WTC11 (cell line): ENCODE results near the gene SKIC8. TPM values are rescaled to one million over a fixed set of nuclear protein-coding genes. Genes with fewer than 3 reads are reported as not detected.

Experiments used
- ATF1 ChIP-seq: sonication (generic); formaldehyde crosslinking; IDR thresholded peaks from 2 replicates; pipeline ENCODE4 v1.8.1; 2023; ENCODE audit warnings: mild to moderate bottlenecking, moderate library complexity, missing genetic modification reagents
- FOXJ3 ChIP-seq: sonication (generic); formaldehyde crosslinking; IDR thresholded peaks from 2 replicates; pipeline ENCODE4 v1.9.0; 2021; ENCODE audit warnings: missing genetic modification reagents, mild to moderate bottlenecking, borderline replicate concordance
- FOXK1 ChIP-seq: sonication (generic); formaldehyde crosslinking; IDR thresholded peaks from 2 replicates; pipeline ENCODE4 v1.8.0; 2022; ENCODE audit warnings: mild to moderate bottlenecking, moderate library complexity, missing genetic modification reagents
- FOXP1 ChIP-seq: sonication (generic); formaldehyde crosslinking; IDR thresholded peaks from 2 replicates; pipeline ENCODE4 v1.8.0; 2022; ENCODE audit warnings: missing genetic modification reagents, mild to moderate bottlenecking, moderate library complexity, borderline replicate concordance
- MYBL2 ChIP-seq: sonication (generic); formaldehyde crosslinking; IDR thresholded peaks from 2 replicates; pipeline ENCODE4 v1.8.1; 2023; ENCODE audit warnings: mild to moderate bottlenecking, moderate library complexity, missing genetic modification reagents
- NFATC4 ChIP-seq: fragments of 250-450 bp; sonication (Bioruptor Pico); IDR thresholded peaks from 2 replicates; pipeline ENCODE4 v1.9.0; 2021; ENCODE audit warnings: mild to moderate bottlenecking
- PRRX2 ChIP-seq: fragments of 250-450 bp; sonication (Bioruptor Pico); IDR thresholded peaks from 2 replicates; pipeline ENCODE4 v1.8.0; 2021; ENCODE audit warnings: mild to moderate bottlenecking
- SP1 ChIP-seq: sonication (generic); formaldehyde crosslinking; conservative IDR thresholded peaks from 2 replicates; pipeline ENCODE4 v1.8.1; 2022; ENCODE audit warnings: missing genetic modification reagents
- ZNF317 ChIP-seq: sonication (generic); formaldehyde crosslinking; IDR thresholded peaks from 2 replicates; pipeline ENCODE4 v1.8.1; 2023; ENCODE audit warnings: low read depth, mild to moderate bottlenecking, moderate library complexity, missing genetic modification reagents, borderline replicate concordance
- ZNF416 ChIP-seq: fragments of 250-450 bp; sonication (Bioruptor Pico); IDR thresholded peaks from 2 replicates; pipeline ENCODE4 v1.9.0; 2021; ENCODE audit warnings: mild to moderate bottlenecking, inconsistent platforms
- total RNA-seq: library from RNA; stranded (reverse); gene quantifications from 3 replicates; pipeline ENCODE4 v1.2.3, GENCODE V29; 2021
- TF ChIP-seq, protein P1 (sequence below): fragments of 250-450 bp; sonication (Bioruptor Pico); IDR thresholded peaks from 2 replicates; pipeline ENCODE4 v1.8.0; 2021; ENCODE audit warnings: mild to moderate bottlenecking
- TF ChIP-seq, protein P2 (sequence below): sonication (generic); formaldehyde crosslinking; IDR thresholded peaks from 2 replicates; pipeline ENCODE4 v1.8.1; 2023; ENCODE audit warnings: mild to moderate bottlenecking, missing genetic modification reagents
- TF ChIP-seq, protein P3 (sequence below): sonication (generic); formaldehyde crosslinking; IDR thresholded peaks from 2 replicates; pipeline ENCODE4 v1.8.0; 2022; ENCODE audit warnings: mild to moderate bottlenecking, missing genetic modification reagents
- TF ChIP-seq, protein P4 (sequence below): sonication (generic); formaldehyde crosslinking; IDR thresholded peaks from 2 replicates; pipeline ENCODE4 v1.8.0; 2023; ENCODE audit warnings: missing genetic modification reagents, mild to moderate bottlenecking, borderline replicate concordance
- TF ChIP-seq, protein P5 (sequence below): sonication (generic); formaldehyde crosslinking; IDR thresholded peaks from 2 replicates; pipeline ENCODE4 v1.8.1; 2022; ENCODE audit warnings: low read depth, missing genetic modification reagents, borderline replicate concordance

Gene SKIC8
- total RNA-seq, 1 experiment from 2014 or later = 55.6 TPM

DNA sequence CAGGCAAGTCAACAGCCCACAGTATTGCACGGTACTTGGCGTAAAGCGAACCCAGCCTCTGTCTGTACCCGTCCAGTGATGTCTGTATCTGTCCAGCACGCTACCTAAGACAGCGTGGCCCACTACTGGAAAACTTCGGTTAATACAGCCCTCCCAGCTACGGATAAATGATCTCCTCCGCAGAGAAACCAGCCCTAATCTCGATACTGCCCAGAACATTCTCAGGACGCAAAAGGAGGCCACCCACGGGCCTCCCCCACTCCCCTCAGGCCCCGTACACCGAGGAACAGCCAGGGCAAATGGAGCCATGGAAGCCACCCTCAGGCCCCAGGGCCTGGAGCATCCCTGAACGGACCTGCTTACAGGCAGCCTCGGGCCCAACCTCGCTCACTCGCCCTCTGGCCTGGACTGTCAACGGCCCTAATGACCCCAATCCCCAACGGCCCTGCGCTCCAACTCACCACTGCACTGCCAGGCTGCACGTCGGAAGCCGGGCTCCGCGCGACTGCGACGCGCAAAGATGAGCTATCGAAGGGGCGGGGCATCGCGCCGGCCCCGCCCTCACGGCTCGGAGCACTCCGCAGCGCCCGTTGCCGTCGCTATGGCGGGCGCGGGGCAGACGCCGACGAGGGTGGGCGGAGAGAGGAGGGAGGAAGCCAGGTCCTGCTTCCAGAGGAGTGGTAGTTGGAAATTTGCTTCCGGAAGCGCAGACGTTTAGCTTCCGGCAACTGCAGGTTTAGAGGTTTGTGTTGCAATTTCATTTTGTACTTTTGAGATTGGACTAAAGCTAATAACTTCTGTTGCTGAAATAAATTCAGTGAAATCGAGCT is at the start of gene SKIC8 (continued):
- TF ChIP-seq, protein P1, sequence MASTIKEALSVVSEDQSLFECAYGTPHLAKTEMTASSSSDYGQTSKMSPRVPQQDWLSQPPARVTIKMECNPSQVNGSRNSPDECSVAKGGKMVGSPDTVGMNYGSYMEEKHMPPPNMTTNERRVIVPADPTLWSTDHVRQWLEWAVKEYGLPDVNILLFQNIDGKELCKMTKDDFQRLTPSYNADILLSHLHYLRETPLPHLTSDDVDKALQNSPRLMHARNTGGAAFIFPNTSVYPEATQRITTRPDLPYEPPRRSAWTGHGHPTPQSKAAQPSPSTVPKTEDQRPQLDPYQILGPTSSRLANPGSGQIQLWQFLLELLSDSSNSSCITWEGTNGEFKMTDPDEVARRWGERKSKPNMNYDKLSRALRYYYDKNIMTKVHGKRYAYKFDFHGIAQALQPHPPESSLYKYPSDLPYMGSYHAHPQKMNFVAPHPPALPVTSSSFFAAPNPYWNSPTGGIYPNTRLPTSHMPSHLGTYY = no peak
- TF ChIP-seq, protein P2, sequence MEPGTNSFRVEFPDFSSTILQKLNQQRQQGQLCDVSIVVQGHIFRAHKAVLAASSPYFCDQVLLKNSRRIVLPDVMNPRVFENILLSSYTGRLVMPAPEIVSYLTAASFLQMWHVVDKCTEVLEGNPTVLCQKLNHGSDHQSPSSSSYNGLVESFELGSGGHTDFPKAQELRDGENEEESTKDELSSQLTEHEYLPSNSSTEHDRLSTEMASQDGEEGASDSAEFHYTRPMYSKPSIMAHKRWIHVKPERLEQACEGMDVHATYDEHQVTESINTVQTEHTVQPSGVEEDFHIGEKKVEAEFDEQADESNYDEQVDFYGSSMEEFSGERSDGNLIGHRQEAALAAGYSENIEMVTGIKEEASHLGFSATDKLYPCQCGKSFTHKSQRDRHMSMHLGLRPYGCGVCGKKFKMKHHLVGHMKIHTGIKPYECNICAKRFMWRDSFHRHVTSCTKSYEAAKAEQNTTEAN (CRISPR knock-in tag) = 0 out of 2 replicates have a peak, but pooled peaks have one; percentile 18
- TF ChIP-seq SP1 = peak; percentile 100
- TF ChIP-seq PRRX2 (CRISPR knock-in tag) = no peak
- TF ChIP-seq FOXK1 (CRISPR knock-in tag) = peak; percentile 83
- TF ChIP-seq, protein P3, sequence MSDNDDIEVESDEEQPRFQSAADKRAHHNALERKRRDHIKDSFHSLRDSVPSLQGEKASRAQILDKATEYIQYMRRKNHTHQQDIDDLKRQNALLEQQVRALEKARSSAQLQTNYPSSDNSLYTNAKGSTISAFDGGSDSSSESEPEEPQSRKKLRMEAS (CRISPR knock-in tag) = peak; percentile 79
- 0 out of 2 replicates have a peak, but pooled peaks have one; percentile 49 for TF ChIP-seq ZNF416 (CRISPR knock-in tag)
- TF ChIP-seq, protein P4, sequence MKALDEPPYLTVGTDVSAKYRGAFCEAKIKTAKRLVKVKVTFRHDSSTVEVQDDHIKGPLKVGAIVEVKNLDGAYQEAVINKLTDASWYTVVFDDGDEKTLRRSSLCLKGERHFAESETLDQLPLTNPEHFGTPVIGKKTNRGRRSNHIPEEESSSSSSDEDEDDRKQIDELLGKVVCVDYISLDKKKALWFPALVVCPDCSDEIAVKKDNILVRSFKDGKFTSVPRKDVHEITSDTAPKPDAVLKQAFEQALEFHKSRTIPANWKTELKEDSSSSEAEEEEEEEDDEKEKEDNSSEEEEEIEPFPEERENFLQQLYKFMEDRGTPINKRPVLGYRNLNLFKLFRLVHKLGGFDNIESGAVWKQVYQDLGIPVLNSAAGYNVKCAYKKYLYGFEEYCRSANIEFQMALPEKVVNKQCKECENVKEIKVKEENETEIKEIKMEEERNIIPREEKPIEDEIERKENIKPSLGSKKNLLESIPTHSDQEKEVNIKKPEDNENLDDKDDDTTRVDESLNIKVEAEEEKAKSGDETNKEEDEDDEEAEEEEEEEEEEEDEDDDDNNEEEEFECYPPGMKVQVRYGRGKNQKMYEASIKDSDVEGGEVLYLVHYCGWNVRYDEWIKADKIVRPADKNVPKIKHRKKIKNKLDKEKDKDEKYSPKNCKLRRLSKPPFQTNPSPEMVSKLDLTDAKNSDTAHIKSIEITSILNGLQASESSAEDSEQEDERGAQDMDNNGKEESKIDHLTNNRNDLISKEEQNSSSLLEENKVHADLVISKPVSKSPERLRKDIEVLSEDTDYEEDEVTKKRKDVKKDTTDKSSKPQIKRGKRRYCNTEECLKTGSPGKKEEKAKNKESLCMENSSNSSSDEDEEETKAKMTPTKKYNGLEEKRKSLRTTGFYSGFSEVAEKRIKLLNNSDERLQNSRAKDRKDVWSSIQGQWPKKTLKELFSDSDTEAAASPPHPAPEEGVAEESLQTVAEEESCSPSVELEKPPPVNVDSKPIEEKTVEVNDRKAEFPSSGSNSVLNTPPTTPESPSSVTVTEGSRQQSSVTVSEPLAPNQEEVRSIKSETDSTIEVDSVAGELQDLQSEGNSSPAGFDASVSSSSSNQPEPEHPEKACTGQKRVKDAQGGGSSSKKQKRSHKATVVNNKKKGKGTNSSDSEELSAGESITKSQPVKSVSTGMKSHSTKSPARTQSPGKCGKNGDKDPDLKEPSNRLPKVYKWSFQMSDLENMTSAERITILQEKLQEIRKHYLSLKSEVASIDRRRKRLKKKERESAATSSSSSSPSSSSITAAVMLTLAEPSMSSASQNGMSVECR (CRISPR knock-in tag) = peak; percentile 76; the same call in 1 of the 2 replicates
- TF ChIP-seq NFATC4 (CRISPR knock-in tag) = no peak
- TF ChIP-seq ATF1 = peak; percentile 50; the same call in 1 of the 2 replicates
- TF ChIP-seq FOXP1 = peak; percentile 70; the same call in 1 of the 2 replicates
- peak; percentile 36; the same call in 1 of the 2 replicates for TF ChIP-seq MYBL2
- no peak for TF ChIP-seq ZNF317 (CRISPR knock-in tag)
- TF ChIP-seq, protein P5, sequence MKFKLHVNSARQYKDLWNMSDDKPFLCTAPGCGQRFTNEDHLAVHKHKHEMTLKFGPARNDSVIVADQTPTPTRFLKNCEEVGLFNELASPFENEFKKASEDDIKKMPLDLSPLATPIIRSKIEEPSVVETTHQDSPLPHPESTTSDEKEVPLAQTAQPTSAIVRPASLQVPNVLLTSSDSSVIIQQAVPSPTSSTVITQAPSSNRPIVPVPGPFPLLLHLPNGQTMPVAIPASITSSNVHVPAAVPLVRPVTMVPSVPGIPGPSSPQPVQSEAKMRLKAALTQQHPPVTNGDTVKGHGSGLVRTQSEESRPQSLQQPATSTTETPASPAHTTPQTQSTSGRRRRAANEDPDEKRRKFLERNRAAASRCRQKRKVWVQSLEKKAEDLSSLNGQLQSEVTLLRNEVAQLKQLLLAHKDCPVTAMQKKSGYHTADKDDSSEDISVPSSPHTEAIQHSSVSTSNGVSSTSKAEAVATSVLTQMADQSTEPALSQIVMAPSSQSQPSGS = no peak
- no peak for TF ChIP-seq FOXJ3 (CRISPR knock-in tag)
